HG03097 (cell line): ENCODE data around the gene CUX1.
"Not testable (repeated sequence)": the region's sequence is repeated elsewhere in the genome, so short reads cannot be mapped to it uniquely, and the experiment has no call there.

Source experiments
- ATAC-seq: cut with Tn5 transposase; IDR thresholded peaks from one replicate; pipeline ENCODE4 v1.9.1; 2021; ENCODE audit not compliant: unreplicated experiment, low FRiP score

The CUX1 gene

GRCh38 chr7:101912716-101913110, 95.3 kb downstream of the CUX1 start:
- no peak for ATAC-seq

GRCh38 chr7:101913247-101913721, 95.9 kb downstream of the CUX1 start:
- no peak for ATAC-seq

GRCh38 chr7:101913851-101914250, 96.4 kb downstream of the CUX1 start:
- no peak for ATAC-seq

GRCh38 chr7:101915000-101915399, 97.6 kb downstream of the CUX1 start:
- no peak for ATAC-seq

- no peak for ATAC-seq
Observed at GRCh38 chr7:101916041-101916800, 98.8 kb downstream of the CUX1 start.

GRCh38 chr7:101916876-101917275, 99.5 kb downstream of the CUX1 start:
- no peak for ATAC-seq

GRCh38 chr7:101917566-101917965, 100.1 kb downstream of the CUX1 start:
- ATAC-seq = no peak

- ATAC-seq = no peak
Observed at GRCh38 chr7:101918426-101918825, 101.0 kb downstream of the CUX1 start.

GRCh38 chr7:101919363-101920115, 102.1 kb downstream of the CUX1 start:
- no peak for ATAC-seq

GRCh38 chr7:101921061-101921460, 103.6 kb downstream of the CUX1 start:
- no peak for ATAC-seq

- not testable (repeated sequence) for ATAC-seq
Observed at GRCh38 chr7:101921546-101922489, 104.4 kb downstream of the CUX1 start.

GRCh38 chr7:101922631-101923601, 105.5 kb downstream of the CUX1 start:
- no peak for ATAC-seq

- no peak for ATAC-seq
Observed at GRCh38 chr7:101923602-101923985, 106.2 kb downstream of the CUX1 start.

- ATAC-seq = no peak
Observed at GRCh38 chr7:101924171-101924570, 106.7 kb downstream of the CUX1 start.

- no peak for ATAC-seq
Observed at GRCh38 chr7:101926265-101926664, 108.8 kb downstream of the CUX1 start.

- ATAC-seq = no peak
Observed at GRCh38 chr7:101927389-101927788, 110.0 kb downstream of the CUX1 start.

GRCh38 chr7:101927802-101928201, 110.4 kb downstream of the CUX1 start:
- no peak for ATAC-seq

GRCh38 chr7:101929256-101929655, 111.8 kb downstream of the CUX1 start:
- no peak for ATAC-seq

GRCh38 chr7:101929911-101930310, 112.5 kb downstream of the CUX1 start:
- not testable (repeated sequence) for ATAC-seq

- no peak for ATAC-seq
Observed at GRCh38 chr7:101932083-101932482, 114.7 kb downstream of the CUX1 start.
